HEK293 (cell line): Measurements from ENCODE around the gene GPLD1.

ENCODE experiments used
- CTCF ChIA-PET: fragments of 350-600 bp; formaldehyde crosslinking; extraction: SDS; loops from one replicate; lab custom pipeline; 2021; ENCODE audit warnings: antibody characterized with exemption; lab: Yijun Ruan, JAX
- POLR2A ChIA-PET: fragments of 300-600 bp; formaldehyde crosslinking; extraction: SDS; loops from one replicate; lab custom pipeline; 2020; ENCODE audit warnings: antibody characterized with exemption, inconsistent platforms; lab: Yijun Ruan, JAX
- H3K27ac ChIP-seq: fragments of 200-500 bp; sonication (Bioruptor generic); 2 replicates; pipeline ENCODE4 v1.5.1; 2014; ENCODE audit warnings: low read depth, low read length, control low read depth, inconsistent platforms; ENCODE audit errors: extremely low read depth
- H3K36me3 ChIP-seq, 2 experiments: fragments of 200-500 bp in 1 of 2; sonication (Bioruptor generic) in 1 of 2; 1 replicate in 1 of 2; 2 replicates in 1 of 2; pipeline ENCODE4 v1.5.1; 2014 to 2017; ENCODE audit warnings: inconsistent platforms in 2 of 2, low read length in 2 of 2; ENCODE audit not compliant: control insufficient read depth in 2 of 2, insufficient read depth in 1 of 2
- H3K4me1 ChIP-seq: fragments of 200-500 bp; sonication (Bioruptor generic); 2 replicates; pipeline ENCODE4 v1.5.1; 2014; ENCODE audit warnings: mild to moderate bottlenecking, low read length, inconsistent platforms; ENCODE audit not compliant: control insufficient read depth, insufficient read depth
- H3K4me3 ChIP-seq: 2 replicates; pipeline ENCODE4 v1.5.1; 2011; ENCODE audit warnings: low read depth, mild to moderate bottlenecking, control low read depth, low read length, moderate library complexity
- H3K9me3 ChIP-seq: fragments of 200-500 bp; sonication (Bioruptor generic); 2 replicates; pipeline ENCODE4 v1.5.1; 2014; ENCODE audit warnings: low read depth, low read length, inconsistent platforms; ENCODE audit not compliant: control insufficient read depth, insufficient read depth
- FEZF1 ChIP-seq: fragments of 450-650 bp; formaldehyde crosslinking; IDR thresholded peaks from 2 replicates; pipeline ENCODE4 v1.5.1; 2016; ENCODE audit warnings: missing biosample characterization, missing genetic modification characterization
- GFI1B ChIP-seq: fragments of 450-650 bp; formaldehyde crosslinking; IDR thresholded peaks from 2 replicates; pipeline ENCODE4 v1.5.1; 2016; ENCODE audit warnings: missing biosample characterization, missing genetic modification characterization
- MYNN ChIP-seq: fragments of 450-650 bp; formaldehyde crosslinking; IDR thresholded peaks from 2 replicates; pipeline ENCODE4 v1.5.1; 2016; ENCODE audit warnings: missing biosample characterization, missing genetic modification characterization, borderline replicate concordance
- OVOL3 ChIP-seq: fragments of 450-650 bp; formaldehyde crosslinking; IDR thresholded peaks from 2 replicates; pipeline ENCODE4 v1.5.1; 2016; ENCODE audit warnings: missing biosample characterization, missing genetic modification characterization
- WT1 ChIP-seq: fragments of 450-650 bp; formaldehyde crosslinking; IDR thresholded peaks from 2 replicates; pipeline ENCODE4 v1.5.1; 2016; ENCODE audit warnings: missing biosample characterization, missing genetic modification characterization
- ZBTB17 ChIP-seq: fragments of 450-650 bp; formaldehyde crosslinking; IDR thresholded peaks from 2 replicates; pipeline ENCODE4 v1.5.1; 2016; ENCODE audit warnings: missing biosample characterization, missing genetic modification characterization
- ZNF174 ChIP-seq: fragments of 450-650 bp; formaldehyde crosslinking; IDR thresholded peaks from 2 replicates; pipeline ENCODE4 v1.5.0; 2017; ENCODE audit warnings: missing biosample characterization, mild to moderate bottlenecking, missing genetic modification characterization
- ZNF292 ChIP-seq: fragments of 450-650 bp; formaldehyde crosslinking; IDR thresholded peaks from 2 replicates; pipeline ENCODE4 v1.5.1; 2016; ENCODE audit warnings: low read depth, missing biosample characterization, missing genetic modification characterization, borderline replicate concordance
- ZNF596 ChIP-seq: fragments of 450-650 bp; IDR thresholded peaks from 2 replicates; pipeline ENCODE4 v1.5.0; 2018; ENCODE audit warnings: missing biosample characterization, mild to moderate bottlenecking, missing genetic modification characterization, moderate library complexity
- ZNF629 ChIP-seq: fragments of 450-650 bp; formaldehyde crosslinking; IDR thresholded peaks from 2 replicates; pipeline ENCODE4 v1.5.1; 2017; ENCODE audit warnings: missing biosample characterization, missing genetic modification characterization
- ZNF791 ChIP-seq: fragments of 450-650 bp; formaldehyde crosslinking; IDR thresholded peaks from 2 replicates; pipeline ENCODE4 v1.5.1; 2016; ENCODE audit warnings: missing biosample characterization, missing genetic modification characterization
- ZNF792 ChIP-seq: fragments of 450-650 bp; formaldehyde crosslinking; IDR thresholded peaks from 2 replicates; pipeline ENCODE4 v1.5.1; 2016; ENCODE audit warnings: missing biosample characterization, missing genetic modification characterization
- TF ChIP-seq, protein P1 (sequence below): fragments of 450-650 bp; formaldehyde crosslinking; IDR thresholded peaks from 2 replicates; pipeline ENCODE4 v1.5.1; 2016; ENCODE audit warnings: missing biosample characterization, missing genetic modification characterization, borderline replicate concordance
- TF ChIP-seq, protein P2 (sequence below): fragments of 450-650 bp; formaldehyde crosslinking; IDR thresholded peaks from 2 replicates; pipeline ENCODE4 v1.5.1; 2016; ENCODE audit warnings: missing biosample characterization, missing genetic modification characterization
- TF ChIP-seq, protein P3 (sequence below): fragments of 450-650 bp; IDR thresholded peaks from 2 replicates; pipeline ENCODE4 v1.5.1; 2018; ENCODE audit warnings: missing biosample characterization, missing genetic modification characterization
- TF ChIP-seq, protein P4 (sequence below): fragments of 450-650 bp; formaldehyde crosslinking; IDR thresholded peaks from 2 replicates; pipeline ENCODE4 v1.5.1; 2017; ENCODE audit warnings: missing biosample characterization, missing genetic modification characterization

Gene GPLD1

DNA sequence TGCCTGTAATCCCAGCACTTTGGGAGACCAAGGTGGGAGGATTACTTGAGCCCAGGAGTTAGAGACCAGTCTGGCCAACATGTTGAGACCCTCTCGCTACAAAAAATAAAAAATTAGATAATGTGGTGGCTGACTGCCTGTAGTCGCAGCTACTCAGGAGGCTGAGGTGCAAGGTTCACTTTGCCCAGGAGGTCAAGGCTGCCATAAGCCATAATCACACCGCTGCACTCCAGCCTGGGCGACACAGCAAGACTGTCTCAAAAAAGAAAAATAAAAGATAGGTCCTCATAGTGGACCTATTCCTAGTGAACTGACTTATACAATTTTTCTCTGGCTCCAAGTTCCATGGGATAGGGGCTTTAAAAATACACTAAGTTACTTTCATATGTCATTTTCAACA lies 44.8 kb downstream of the GPLD1 start:
- ChIA-PET CTCF (interaction anchor here (0.9 to 1.9 kb wide), 2 partner anchors 14 to 77 kb away, joined by 3 to 5 read pairs; no protein-coding TSS in a partner anchor), POLR2A (no interaction called here)
- Histone ChIP-seq H3K4me3 (no peak overlapping the region), H3K4me1 (no peaks in the 10 kb centered on the region), H3K27ac (no peak overlapping the region), H3K36me3 (no peaks in the 10 kb centered on the region; a peak in 1 of 3 replicates), H3K9me3 (no peaks in the 10 kb centered on the region)
- TF ChIP-seq ZNF174 (tag by site-specific recombination) (no peak), GFI1B (tag by site-specific recombination) (no peak), MYNN (no peak), WT1 (tag by site-specific recombination) (no peak), ZNF292 (no peak)
- TF ChIP-seq, protein P1, sequence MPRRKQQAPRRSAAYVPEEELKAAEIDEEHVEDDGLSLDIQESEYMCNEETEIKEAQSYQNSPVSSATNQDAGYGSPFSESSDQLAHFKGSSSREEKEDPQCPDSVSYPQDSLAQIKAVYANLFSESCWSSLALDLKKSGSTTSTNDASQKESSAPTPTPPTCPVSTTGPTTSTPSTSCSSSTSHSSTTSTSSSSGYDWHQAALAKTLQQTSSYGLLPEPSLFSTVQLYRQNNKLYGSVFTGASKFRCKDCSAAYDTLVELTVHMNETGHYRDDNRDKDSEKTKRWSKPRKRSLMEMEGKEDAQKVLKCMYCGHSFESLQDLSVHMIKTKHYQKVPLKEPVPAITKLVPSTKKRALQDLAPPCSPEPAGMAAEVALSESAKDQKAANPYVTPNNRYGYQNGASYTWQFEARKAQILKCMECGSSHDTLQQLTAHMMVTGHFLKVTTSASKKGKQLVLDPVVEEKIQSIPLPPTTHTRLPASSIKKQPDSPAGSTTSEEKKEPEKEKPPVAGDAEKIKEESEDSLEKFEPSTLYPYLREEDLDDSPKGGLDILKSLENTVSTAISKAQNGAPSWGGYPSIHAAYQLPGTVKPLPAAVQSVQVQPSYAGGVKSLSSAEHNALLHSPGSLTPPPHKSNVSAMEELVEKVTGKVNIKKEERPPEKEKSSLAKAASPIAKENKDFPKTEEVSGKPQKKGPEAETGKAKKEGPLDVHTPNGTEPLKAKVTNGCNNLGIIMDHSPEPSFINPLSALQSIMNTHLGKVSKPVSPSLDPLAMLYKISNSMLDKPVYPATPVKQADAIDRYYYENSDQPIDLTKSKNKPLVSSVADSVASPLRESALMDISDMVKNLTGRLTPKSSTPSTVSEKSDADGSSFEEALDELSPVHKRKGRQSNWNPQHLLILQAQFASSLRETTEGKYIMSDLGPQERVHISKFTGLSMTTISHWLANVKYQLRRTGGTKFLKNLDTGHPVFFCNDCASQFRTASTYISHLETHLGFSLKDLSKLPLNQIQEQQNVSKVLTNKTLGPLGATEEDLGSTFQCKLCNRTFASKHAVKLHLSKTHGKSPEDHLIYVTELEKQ, result no peak
- TF ChIP-seq, protein P2, sequence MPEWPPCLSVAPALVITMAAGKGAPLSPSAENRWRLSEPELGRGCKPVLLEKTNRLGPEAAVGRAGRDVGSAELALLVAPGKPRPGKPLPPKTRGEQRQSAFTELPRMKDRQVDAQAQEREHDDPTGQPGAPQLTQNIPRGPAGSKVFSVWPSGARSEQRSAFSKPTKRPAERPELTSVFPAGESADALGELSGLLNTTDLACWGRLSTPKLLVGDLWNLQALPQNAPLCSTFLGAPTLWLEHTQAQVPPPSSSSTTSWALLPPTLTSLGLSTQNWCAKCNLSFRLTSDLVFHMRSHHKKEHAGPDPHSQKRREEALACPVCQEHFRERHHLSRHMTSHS (tag by site-specific recombination), result no peak

DNA sequence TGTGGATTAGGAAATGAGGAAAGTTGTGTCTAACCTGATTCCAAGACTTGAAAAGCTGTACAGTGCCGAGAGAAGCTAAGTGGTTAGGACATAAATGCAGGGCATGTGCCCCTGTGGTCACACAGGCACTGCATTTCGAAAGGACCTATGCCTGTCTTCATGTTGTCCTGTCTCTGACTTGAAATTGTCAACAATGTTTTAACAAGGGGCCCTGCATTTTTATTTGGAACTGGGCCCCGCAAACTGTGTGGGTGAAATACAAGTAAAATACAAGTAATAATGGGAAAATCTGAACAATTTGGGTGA lies 47.8 kb downstream of the GPLD1 start:
- ChIA-PET POLR2A (no interaction called here), CTCF (interaction anchor here (0.6 to 5.3 kb wide), 6 partner anchors 11 to 1535 kb away, joined by 3 to 36 read pairs (median 3); no protein-coding TSS in a partner anchor)
- no peak for TF ChIP-seq OVOL3 (tag by site-specific recombination)
- TF ChIP-seq, protein P3, sequence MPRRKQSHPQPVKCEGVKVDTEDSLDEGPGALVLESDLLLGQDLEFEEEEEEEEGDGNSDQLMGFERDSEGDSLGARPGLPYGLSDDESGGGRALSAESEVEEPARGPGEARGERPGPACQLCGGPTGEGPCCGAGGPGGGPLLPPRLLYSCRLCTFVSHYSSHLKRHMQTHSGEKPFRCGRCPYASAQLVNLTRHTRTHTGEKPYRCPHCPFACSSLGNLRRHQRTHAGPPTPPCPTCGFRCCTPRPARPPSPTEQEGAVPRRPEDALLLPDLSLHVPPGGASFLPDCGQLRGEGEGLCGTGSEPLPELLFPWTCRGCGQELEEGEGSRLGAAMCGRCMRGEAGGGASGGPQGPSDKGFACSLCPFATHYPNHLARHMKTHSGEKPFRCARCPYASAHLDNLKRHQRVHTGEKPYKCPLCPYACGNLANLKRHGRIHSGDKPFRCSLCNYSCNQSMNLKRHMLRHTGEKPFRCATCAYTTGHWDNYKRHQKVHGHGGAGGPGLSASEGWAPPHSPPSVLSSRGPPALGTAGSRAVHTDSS (tag by site-specific recombination), result no peak
- TF ChIP-seq, protein P4, sequence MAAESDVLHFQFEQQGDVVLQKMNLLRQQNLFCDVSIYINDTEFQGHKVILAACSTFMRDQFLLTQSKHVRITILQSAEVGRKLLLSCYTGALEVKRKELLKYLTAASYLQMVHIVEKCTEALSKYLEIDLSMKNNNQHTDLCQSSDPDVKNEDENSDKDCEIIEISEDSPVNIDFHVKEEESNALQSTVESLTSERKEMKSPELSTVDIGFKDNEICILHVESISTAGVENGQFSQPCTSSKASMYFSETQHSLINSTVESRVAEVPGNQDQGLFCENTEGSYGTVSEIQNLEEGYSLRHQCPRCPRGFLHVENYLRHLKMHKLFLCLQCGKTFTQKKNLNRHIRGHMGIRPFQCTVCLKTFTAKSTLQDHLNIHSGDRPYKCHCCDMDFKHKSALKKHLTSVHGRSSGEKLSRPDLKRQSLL (tag by site-specific recombination), result no peak
- no peak for TF ChIP-seq ZNF596 (tag by site-specific recombination)
- TF ChIP-seq ZNF791 (tag by site-specific recombination), result no peak
- TF ChIP-seq ZBTB17 (tag by site-specific recombination), result no peak
- H3K4me3 ChIP-seq, result no peak overlapping the region
- H3K27ac ChIP-seq, result no peak overlapping the region
- no peaks in the 10 kb centered on the region for H3K4me1 ChIP-seq
- H3K9me3 ChIP-seq, result no peaks in the 10 kb centered on the region
- no peaks in the 10 kb centered on the region; a peak in 1 of 3 replicates for H3K36me3 ChIP-seq

DNA sequence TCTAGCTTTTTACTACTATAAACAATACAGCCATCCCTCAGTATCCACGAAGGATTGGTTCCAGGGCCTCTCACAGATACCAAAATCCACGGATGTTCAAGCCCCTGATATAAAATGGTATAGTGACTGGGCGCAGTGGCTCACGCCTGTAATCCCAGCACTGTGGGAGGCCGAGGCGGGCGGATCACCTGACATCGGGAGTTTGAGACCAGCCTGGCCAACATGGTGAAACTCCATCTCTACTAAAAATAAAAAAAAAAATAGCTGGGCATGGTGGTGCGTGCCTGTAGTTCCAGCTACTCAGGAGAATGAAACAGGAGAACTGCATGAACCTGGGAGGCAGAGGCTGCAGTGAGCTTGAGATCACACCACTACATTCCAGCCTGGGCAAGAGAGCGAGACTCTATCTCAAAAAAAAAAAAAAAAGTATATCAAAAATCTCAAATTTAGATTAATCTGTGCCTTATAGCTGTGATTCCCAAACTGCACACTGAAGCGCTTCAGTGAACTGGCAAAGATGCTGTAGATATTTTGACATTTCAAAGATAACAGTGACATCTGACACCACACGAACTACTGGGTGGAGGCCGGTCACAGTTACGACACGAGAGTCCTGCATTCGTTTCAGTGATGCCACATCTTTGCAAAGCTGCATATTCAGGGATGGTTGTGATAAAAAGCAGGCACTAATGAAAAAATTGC lies 48.3 kb downstream of the GPLD1 start:
- Histone ChIP-seq H3K4me3 (no peak overlapping the region), H3K27ac (no peak overlapping the region)

More for the DNA sequence above, 48.3 kb downstream of the GPLD1 start:
- ChIA-PET CTCF (interaction anchor here (0.6 to 5.3 kb wide), 7 partner anchors 10 to 1535 kb away, joined by 3 to 36 read pairs (median 3); partner anchors contain the start of gene ALDH5A1), POLR2A (no interaction called here)
- H3K9me3 ChIP-seq, result no peaks in the 10 kb centered on the region
- no peaks in the 10 kb centered on the region; a peak in 1 of 3 replicates for H3K36me3 ChIP-seq
- TF ChIP-seq ZNF792 (tag by site-specific recombination) (no peak), ZNF629 (tag by site-specific recombination) (0 out of 2 replicates have a peak, but pooled peaks have one; percentile 10), FEZF1 (tag by site-specific recombination) (0 out of 2 replicates have a peak, but pooled peaks have one; percentile 13)
- H3K4me1 ChIP-seq, result no peaks in the 10 kb centered on the region
